ENCODE results near the gene FBXO40.
A peak's percentile ranks its signal among the peaks of the same experiment; 100 is the strongest.
"Not testable (repeated sequence)": the region's sequence is repeated elsewhere in the genome, so short reads cannot be mapped to it uniquely, and the experiment has no call there.

FBXO40 gene, protein sequence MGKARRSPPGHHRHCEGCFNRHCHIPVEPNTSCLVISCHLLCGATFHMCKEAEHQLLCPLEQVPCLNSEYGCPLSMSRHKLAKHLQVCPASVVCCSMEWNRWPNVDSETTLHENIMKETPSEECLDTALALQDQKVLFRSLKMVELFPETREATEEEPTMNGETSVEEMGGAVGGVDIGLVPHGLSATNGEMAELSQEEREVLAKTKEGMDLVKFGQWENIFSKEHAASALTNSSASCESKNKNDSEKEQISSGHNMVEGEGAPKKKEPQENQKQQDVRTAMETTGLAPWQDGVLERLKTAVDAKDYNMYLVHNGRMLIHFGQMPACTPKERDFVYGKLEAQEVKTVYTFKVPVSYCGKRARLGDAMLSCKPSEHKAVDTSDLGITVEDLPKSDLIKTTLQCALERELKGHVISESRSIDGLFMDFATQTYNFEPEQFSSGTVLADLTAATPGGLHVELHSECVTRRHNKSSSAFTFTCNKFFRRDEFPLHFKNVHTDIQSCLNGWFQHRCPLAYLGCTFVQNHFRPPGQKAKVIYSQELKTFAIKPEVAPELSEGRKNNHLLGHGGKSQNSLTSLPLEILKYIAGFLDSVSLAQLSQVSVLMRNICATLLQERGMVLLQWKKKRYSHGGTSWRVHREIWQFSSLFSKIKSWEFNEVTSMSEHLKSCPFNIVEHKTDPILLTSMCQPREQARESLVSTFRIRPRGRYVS

DNA sequence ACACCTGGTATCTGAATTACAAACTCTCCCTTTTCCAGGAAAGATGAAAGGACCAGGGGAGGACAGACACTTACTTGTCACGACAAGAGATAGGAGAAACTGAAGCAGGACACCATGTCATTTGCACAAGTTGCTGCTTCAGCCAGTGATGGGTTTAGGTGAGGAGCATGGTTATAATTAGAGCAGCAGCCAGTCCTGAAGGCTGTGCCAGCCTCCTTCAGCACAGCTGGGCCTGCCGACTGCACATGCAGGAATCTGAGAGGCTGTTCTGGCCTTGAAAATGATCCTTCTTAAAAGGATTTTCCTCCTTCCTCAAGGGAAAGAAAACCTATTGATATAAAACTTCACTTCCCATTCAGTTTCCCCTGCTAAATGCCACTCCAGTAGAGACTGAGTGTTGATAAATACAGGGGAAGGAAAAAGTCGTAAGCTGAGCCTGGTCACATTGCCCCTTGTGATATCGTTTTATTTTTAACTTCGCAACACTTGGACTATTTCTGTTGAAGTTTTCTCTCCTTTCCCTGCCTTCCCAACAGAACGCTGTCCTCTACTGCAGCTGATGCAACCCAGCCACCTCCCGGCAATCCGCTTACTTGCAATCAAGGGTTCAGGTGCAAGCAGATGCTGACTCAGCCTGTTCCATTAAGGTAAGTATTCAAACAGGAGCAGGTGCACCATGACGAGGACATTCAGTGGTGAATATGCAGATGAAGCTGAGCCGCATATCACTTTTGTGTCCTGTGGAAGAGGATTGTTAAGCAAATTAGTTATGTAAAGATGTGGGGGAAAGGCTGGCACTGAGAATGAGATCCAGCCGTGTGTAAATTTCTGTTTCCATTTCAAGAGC, at the start of gene FBXO40:
Gene FBXO40 (plus strand): TSS at position 524 of the 847 bp plus-strand sequence. CDS start 27,197 bp downstream, outside the sequence.
- DNase-seq (ENCODE audit: low read depth): no peak

DNA sequence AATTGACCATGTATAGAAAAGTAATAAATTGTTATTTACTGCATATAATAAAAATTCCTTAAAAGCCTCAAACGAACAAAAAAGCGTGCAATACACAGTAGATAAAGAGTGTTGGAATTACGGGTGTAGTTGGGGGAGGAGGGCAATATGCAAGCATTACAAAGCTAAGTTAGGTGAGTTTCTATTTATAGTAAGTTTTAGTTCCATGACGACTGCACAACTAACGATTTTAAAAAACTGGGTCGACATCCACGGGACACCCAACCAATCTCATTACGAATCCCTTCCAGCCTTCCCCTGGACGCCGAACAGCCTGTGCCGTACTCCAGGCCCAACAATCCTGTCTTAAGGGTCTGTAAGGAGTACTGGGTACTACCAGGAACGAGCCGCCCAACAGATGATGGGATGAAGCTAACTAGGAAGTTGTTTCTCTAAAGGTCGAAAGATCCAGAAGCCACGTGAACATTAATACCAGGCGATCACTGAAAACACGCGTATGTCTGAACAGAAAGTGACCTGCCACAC, 48.1 kb upstream of the FBXO40 start:
- DNase-seq (ENCODE audit: low read depth): peak; percentile 16

DNA sequence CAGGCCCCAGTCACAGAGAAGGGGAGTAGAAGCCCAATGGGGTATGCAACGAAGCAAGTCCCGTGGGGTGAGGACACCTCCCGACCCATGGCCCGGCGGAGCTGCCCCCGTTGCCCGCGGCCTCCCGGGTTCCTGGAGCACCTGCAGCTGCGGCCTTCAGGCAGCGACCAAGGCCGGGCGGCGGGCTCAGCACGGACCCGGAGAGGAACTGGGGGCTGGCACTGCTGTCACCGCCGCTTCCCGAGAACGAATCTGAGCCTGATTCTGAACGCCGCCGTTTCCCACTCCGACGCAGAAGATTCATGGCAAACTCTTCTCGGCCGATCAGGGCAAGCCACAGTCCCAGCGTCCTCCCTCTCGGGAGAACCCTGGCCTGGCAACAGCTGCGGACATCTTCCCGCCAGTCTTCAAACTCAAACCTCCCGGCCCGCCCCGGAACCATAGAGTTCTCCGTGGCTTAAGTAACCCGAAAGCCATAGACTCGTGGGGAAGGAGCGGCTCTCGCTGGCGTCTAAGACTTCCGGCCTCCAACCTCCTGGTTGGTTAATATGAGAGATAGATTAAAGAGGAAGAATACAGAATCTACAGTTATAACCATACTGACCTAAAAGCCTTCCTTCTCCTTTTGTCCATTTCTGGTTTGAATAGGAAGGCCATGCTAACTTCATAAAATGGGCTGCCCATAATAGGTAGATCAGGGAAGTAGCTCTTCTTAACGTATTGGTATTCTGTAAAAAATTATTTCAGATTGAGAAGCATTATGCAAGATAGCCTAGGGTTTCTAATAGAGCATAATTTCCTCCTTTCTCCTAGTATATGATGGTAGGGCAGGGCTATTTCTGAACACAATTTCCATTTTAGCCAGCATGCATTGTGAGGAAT, 47.4 kb upstream of the FBXO40 start, which contains the start of gene POLQ:
Gene POLQ (minus strand): TSS at position 415 of the 882 bp plus-strand sequence. CDS start 111 bp downstream, at position 304.
- DNase-seq (ENCODE audit: low read depth): peak; percentile 95

DNA sequence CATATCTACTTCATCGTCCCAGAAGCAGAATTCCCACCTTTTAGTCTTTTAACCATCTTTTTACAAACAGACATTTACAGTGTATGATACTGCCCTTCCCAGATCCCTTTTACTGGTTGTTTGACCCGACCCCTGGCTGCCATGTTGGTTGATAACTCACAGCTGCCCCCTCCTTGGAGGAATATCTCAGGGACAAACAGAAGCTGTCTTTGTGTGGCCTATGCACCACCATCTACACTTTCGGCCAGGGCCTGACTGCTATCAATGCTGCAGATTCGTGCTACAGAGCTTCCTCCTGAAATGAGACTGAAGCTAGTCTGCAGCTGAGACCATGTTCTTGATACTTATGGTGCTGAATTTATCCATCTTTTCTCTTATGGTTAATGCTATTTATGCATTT, 40.8 kb upstream of the FBXO40 start:
- peak; percentile 11 for DNase-seq (ENCODE audit: low read depth)

DNA sequence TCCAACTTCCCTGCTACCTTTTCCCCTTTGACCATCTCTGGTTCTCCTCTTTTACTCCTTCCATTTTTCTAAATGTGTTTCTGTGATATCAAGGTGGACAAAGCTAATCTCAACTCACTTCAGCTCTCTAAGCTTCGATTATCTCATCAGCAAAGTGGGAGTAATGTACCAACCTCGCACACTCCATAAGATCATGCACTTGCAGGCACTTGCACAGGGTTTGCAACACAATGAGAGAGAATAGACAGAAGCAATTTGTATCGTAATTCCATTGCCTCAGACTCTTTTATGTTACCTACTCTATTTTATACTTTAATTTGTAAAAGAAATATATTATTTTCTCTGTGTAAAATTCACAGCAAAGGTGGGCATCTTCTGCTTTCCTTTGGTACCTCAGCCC, 40.4 kb upstream of the FBXO40 start:
- no peak for DNase-seq (ENCODE audit: low read depth)

DNA sequence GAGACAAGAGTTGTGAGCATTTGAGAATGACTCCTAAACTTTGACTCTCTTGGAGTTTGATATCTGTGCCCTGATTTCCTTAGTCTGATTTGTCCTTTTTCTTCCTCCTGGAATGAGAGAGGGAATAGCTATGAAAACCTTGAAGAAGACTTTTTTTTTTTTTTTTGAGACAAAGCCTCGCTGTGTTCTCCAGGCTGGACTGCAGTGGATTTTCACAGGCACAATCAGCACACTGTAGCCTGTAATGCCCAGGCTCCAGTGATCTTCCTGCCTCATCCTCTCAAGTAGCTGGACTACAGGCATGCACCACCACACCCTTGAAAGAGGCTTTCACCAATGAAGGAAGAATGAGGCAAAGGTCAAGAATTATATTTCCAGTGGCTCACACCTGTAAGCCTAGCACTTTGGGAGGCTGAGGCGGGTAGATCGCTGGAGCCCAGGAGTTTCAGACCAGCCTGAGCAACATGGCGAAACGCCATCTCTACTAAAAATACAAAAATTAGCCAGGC, 35.7 kb upstream of the FBXO40 start:
- DNase-seq (ENCODE audit: low read depth): no peak

DNA sequence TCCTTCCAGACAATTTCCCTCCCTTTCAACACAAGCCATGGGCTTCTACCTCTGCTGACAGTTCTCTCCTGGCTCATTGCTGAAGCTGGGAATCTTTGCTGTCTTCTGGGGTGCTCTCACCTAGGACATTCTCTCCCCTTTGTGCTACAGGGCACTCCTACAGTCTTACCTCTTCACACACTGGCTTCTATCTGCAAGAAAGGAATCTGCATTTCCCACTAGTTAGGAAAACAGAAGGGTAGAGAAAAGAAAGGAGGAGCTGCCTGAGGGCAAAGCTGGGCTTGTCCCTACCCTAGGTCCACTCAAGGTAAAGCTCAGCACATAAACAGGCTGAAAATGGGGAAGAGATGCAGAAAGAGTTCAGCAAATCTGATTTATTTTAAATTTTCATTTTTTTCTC, 31.0 kb upstream of the FBXO40 start:
- no peak for DNase-seq (ENCODE audit: low read depth)

DNA sequence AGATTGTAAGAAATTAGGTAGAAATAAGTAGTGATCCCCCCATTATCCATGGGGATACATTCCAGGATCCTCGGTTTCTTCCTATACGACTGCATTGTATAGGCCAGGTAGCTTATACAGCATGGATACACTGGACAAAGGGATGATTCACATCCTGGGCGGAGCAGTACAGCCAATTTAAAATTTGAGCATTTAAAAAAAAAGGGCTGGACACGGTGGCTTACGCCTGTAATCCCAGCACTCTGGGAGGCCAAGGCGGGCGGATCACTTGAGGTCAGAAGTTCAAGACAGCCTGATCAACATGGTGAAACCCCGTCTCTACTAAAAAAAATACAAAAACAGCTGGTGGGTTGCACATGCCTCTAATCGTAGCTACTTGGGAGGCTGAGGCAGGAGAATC, 26.4 kb upstream of the FBXO40 start:
- DNase-seq (ENCODE audit: low read depth): no peak

DNA sequence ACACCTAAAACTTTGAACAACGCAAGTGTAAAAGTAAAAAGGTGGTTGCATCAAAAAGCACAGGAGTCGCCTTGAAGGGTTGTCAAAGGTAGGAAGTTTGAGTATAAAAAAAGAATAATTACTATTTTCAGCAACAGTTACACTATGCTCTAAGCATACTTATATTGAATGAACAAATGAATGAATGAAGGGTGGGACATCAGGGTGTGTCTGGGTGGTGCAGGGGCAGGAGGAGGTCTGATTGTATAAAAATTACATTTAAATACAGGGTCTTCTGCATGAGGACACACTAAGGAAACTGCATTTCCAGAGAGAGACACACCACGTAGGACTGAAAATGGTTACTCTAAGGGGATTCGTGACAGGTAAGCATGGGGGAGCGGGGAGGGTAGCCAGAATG, 25.5 kb upstream of the FBXO40 start, which contains the start of gene ARGFX:
Gene ARGFX (plus strand): TSS at position 301 of the 400 bp plus-strand sequence. CDS start 2,765 bp downstream, outside the sequence.
- DNase-seq (ENCODE audit: low read depth): no peak

DNA sequence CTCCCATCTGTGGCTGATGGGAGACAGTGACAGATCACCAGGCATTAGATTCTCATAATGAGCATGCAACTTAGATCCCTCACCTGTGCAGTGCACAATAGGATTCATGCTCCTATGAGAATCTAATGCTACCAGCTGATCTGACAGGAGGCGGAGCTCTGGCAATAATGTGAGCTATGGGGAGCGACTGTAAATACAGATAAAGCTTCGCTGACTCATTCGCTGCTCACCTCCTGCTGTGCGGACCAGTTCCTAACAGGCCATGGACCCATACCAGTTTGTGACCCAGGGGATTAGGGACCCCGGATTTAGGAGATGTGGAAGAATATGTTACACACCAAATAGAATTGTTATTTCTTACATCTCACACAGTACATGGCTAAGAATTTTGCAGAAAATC, 18.7 kb upstream of the FBXO40 start:
- no peak for DNase-seq (ENCODE audit: low read depth)

DNA sequence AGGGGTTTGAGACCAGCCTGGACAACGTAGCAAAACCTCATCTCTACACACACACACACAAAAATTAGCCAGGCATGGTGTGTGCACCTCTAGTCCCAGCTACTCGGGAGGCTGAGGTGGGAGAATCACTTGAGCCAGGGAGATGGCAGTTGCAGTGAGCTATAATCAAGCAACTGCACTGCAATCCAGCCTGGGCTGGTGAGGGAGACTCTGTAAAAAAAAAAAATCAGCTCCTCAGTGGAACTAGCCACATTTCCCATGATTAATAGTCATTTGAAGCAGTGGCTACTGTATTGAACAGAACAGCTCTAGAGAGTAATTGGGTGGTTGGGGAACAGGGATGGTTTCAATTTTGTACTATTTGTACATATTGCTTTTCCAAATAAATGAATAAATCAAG, 11.5 kb upstream of the FBXO40 start:
- no peak for DNase-seq (ENCODE audit: low read depth)

DNA sequence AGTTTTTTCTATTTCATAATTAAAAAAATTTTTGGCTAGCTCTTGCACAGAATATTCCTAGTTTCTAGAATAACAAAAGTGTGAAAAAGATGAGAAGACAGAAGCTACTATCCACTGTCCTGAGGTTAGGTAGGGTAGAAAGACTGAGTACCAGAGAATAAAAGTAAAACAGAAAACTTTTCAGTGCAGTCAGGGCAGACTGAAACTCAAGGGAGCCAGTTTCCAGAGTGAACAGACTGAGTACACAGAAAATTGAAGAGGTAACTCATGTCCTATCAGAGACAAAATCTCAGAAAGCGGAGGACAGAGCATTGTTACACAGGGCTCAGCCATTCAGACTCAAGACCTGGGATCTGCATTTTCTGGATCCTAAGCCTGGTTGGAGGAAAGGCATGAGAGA, 8.8 kb upstream of the FBXO40 start:
- no peak for DNase-seq (ENCODE audit: low read depth)

DNA sequence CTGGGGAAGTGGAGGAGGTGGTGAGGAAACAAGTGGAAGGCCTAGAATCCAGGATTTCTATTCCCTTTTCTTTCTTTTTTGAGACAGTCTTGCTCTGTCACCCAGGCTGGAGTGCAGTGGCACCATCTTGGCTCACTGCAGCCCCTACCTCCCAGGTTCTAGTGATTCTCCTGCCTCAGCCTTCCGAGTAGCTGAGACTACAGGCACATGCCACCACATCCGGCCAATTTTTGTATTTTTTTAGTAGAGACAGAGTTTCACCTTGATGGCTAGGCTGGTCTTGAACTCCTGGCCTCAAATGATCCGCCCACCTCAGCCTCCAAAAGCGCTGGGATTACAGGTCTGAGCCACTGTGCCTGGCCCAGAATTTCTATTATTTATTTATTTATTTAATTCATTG, 627 bp downstream of the FBXO40 start:
- DNase-seq (ENCODE audit: low read depth): not testable (repeated sequence)

DNA sequence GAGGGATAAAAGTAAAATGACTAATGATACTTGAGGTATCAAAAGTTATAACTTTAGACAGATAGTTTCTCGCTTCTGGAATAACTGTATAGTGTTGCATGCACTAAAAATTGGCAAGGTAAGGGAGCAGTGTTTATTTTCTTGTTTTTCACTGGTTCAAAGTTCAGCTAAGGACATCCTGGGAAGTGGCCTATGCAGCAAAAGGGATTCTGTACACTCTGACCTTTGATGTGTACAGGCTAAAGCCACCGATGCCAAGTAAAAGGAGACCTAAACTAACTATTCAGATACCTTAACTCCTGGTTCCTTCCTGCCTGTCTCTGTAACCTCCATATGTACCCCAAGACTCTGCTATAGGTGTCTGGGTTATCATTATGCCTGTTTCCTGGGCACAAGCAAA, 1.7 kb downstream of the FBXO40 start:
- no peak for DNase-seq (ENCODE audit: low read depth)

DNA sequence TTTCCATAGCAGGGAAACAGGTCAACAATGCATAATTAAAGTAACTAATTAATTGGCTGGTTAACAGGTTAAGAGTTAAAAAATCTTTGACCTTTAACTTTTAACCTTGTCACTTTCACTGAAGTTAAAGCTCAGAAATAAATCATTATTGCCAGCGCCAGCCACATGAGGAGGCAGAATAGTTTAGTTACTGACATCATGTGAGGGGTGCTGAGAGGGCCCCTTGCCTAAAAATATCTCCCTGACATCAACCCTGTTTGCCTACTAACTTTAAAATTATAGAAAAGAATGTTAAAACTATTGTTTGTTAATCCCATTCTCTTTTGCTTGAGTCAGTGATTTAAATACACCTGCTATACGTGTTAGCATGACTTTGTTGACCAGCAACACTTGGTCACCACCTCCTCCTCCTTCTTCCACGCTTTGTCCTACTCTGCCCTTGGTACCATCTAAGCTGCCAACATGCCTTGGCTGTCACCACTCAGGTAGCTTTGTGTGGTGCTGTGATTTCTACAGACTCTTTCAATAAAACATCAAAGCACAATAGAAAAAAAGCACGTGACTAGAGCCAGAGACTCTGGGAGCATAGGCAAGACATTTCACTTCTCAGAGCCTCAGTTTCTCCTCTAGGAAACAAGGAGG, 2.7 kb downstream of the FBXO40 start:
- DNase-seq (ENCODE audit: low read depth): no peak

DNA sequence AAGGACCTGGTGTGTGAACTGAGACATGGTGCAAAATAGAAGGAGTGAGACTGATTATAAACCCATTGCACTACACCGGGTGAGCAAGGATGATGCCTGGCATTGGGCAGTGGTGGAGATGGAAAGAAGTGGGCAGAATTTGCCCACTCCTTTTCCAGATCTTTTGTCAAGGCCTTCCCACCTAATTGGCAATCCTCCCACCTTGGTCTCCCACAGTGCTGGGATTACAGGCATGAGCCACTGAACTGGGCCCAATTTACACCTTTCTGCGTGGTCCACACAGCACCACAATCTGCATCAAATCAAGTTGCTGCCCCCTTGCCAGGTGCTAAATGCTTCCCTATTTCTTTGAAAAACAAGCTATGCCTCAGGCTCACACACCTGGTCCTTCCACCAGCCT, 5.4 kb downstream of the FBXO40 start:
- no peak for DNase-seq (ENCODE audit: low read depth)

DNA sequence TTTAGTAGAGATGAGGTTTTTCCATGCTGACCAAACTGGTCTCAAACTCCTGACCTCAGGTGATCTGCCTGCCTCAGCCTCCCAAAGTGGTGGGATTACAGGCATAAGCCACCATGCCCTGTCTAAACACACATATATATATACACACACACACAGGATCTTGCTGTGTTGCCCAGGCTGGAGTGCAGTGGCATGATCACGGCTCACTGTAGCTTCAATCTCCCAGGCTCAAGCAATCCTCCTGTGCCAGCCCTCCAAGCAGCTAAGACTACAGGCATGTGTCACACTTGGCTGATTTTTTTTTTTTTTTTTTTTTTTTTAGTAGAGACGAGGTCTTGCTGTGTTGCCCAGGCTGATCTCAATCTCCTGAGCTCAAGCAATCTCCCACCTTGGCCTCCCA, 6.7 kb downstream of the FBXO40 start:
- not testable (repeated sequence) for DNase-seq (ENCODE audit: low read depth)

DNA sequence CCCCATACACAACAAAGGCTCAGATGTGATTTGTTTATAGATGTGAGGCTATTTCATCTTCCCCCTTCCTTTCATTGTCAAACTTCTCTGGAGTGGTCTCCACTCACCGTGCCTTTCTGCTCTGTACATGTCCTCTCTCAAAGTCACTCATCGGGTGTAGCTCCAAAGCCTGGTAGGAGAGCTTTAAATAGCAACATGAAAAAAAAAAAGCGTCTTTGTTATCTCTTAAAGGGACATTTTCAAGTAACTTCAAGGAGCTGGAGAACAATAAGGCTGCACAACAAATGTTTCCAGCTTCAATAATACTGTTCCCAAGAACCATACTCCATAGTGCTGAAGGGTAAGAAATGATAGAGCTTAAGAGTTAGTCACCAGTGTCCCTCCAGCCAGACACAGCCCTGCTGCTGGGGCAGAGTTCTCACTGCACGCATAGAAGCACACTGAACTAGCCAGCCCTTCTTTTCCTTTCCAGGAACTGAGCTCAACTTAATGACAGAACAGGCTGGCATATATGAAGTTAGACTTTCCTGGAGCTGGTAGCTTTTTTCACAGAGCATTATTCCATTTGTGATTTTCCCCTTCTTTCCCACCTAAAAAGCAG, 8.1 kb downstream of the FBXO40 start:
- DNase-seq (ENCODE audit: low read depth): no peak

DNA sequence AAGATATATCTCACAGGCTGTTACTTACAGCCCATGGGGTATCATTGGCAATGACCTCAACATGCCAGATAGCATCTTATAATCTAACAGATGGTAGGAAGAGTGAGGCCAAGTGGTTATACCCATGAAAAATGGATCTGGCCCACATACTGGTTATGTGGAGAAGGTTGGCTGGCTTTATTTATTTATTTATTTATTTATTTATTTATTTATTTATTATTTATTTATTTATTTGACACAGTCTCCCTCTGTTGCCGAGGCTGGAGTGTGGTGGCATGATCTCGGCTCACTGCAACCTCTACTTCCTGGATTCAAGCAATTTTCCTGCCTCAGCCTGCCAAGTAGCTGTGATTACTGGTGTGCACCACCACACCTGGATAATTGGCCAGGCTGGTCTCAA, 11.6 kb downstream of the FBXO40 start:
- DNase-seq (ENCODE audit: low read depth): no peak

DNA sequence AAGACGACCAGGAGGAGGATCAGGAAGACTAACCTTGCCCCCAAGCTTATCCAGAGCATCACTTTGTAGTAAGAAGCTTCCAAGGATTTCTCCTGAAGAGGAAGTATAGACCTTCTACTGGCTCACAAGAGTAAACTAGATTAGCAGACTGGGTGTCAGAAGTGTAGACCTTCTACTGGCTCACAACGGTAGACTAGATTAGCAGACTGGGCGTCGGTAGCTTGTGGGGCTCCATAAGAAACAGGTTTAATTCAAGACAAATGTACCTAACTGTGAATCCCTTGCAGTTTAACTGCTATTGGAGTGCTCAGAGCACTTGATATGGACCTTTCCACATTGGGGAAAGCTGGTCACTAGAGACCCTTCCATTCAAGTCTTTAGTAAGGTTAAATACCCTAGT, 12.9 kb downstream of the FBXO40 start:
- no peak for DNase-seq (ENCODE audit: low read depth)
